GM12878 (cell line): ENCODE measurements around the gene REPS1. TPM values are rescaled to one million over a fixed set of nuclear protein-coding genes. Genes with fewer than 3 reads are reported as not detected.
A peak's percentile ranks its signal among the peaks of the same experiment; 100 is the strongest.

Experiments
- ATAC-seq: fragments of 200-7000 bp; cut with Tn5 transposase; 3 replicates; pipeline ENCODE4 v1.9.1; 2020; ENCODE audit warnings: mild to moderate bottlenecking, moderate library complexity
- BruUV-seq: library from RNA; stranded (reverse); fragments of 400-500 nt; replicated peaks from 2 replicates; lab custom pipeline; 2021; lab: Mats Ljungman, UMichigan
- CTCF ChIA-PET: fragments of 300-600 bp; sonication (Branson Sonifier 250); formaldehyde crosslinking; extraction: SDS; loops from one replicate; lab custom pipeline; 2021; ENCODE audit warnings: inconsistent platforms; lab: Yijun Ruan, JAX
- POLR2A ChIA-PET: fragments of 350-600 bp; formaldehyde crosslinking; extraction: SDS; loops from one replicate; lab custom pipeline; 2021; ENCODE audit warnings: inconsistent platforms; lab: Charles Lee
- RAD21 ChIA-PET: fragments of 300-600 bp; sonication (Branson Sonifier 250); formaldehyde crosslinking; loops from one replicate; lab custom pipeline; 2023; ENCODE audit warnings: antibody characterized with exemption; ENCODE audit not compliant: unreplicated experiment; lab: Charles Lee
- SMC1A ChIA-PET: fragments of 300-600 bp; sonication (Branson Sonifier 250); formaldehyde crosslinking; loops from one replicate; lab custom pipeline; 2023; ENCODE audit not compliant: unreplicated experiment, uncharacterized antibody; lab: Charles Lee
- DNase-seq: peaks from one replicate; pipeline ENCODE4 v3.0.0-alpha.2; 2011; ENCODE audit warnings: low read depth, low spot score
- FAIRE-seq: peaks from 3 replicates; lab custom pipeline; 2011; peaks lifted over from hg19 to GRCh38; lab: Jason Lieb, UNC
- H2AFZ ChIP-seq: 2 replicates; pipeline ENCODE4 v1.6.0; 2011; ENCODE audit warnings: low read depth, low read length, control low read depth; ENCODE audit not compliant: control insufficient read depth
- H3K27ac ChIP-seq: 2 replicates; pipeline ENCODE4 v1.5.1; 2011; ENCODE audit warnings: control low read depth; ENCODE audit not compliant: control insufficient read depth, insufficient read depth
- H3K27me3 ChIP-seq, 2 experiments: replicated peaks in 1 of 2; 2 replicates each; pipeline versions ENCODE4 v1.6.0 to v1.6.1; 2011; ENCODE audit warnings: low read length in 1 of 2; ENCODE audit not compliant: control insufficient read depth in 2 of 2, insufficient read depth in 2 of 2
- H3K36me3 ChIP-seq, 2 experiments: 2 replicates each; pipeline ENCODE4 v1.5.1; 2011; ENCODE audit warnings: low read length in 1 of 2; ENCODE audit not compliant: control insufficient read depth in 2 of 2, insufficient read depth in 2 of 2
- H3K4me1 ChIP-seq: 2 replicates; pipeline ENCODE4 v1.6.1; 2011; ENCODE audit warnings: mild to moderate bottlenecking, low read length, moderate library complexity, mixed read lengths; ENCODE audit not compliant: control insufficient read depth, insufficient read depth
- H3K4me2 ChIP-seq: 2 replicates; pipeline ENCODE4 v1.6.0; 2011; ENCODE audit warnings: control low read depth; ENCODE audit not compliant: control insufficient read depth, insufficient read depth
- H3K4me3 ChIP-seq: fragments of 200-600 bp; sonication (generic); 2 replicates; pipeline ENCODE4 v1.5.1; 2016
- H3K79me2 ChIP-seq: 2 replicates; pipeline ENCODE4 v1.6.0; 2011; ENCODE audit warnings: low read length; ENCODE audit not compliant: control insufficient read depth, insufficient read depth
- H3K9ac ChIP-seq: 2 replicates; pipeline ENCODE4 v1.8.0; 2011; ENCODE audit warnings: low read length, control low read depth, mixed read lengths; ENCODE audit not compliant: control insufficient read depth, insufficient read depth
- H3K9me3 ChIP-seq: replicated peaks from 3 replicates; pipeline ENCODE4 v1.5.1; 2011; ENCODE audit warnings: mild to moderate bottlenecking, low read length; ENCODE audit not compliant: control insufficient read depth, insufficient read depth
- H4K20me1 ChIP-seq: 2 replicates; pipeline ENCODE4 v1.6.0; 2011; ENCODE audit not compliant: control insufficient read depth, insufficient read depth
- ATF3 ChIP-seq: IDR thresholded peaks from 2 replicates; pipeline ENCODE4 v1.6.1; 2011; ENCODE audit warnings: low read depth, mild to moderate bottlenecking, low read length, moderate library complexity, borderline replicate concordance; ENCODE audit errors: extremely low read depth
- BACH1 ChIP-seq: fragments of 450-650 bp; IDR thresholded peaks from 2 replicates; pipeline ENCODE4 v1.6.1; 2017; ENCODE audit warnings: mild to moderate bottlenecking, borderline replicate concordance
- MXI1 ChIP-seq: fragments of 150-350 bp; IDR thresholded peaks from 2 replicates; pipeline ENCODE4 v1.6.1; 2011; ENCODE audit warnings: low read depth, mild to moderate bottlenecking, inconsistent platforms, low read length, improper control_type of control experiment
- MYC ChIP-seq: IDR thresholded peaks from 2 replicates; pipeline ENCODE4 v1.6.1; 2011; ENCODE audit warnings: mild to moderate bottlenecking, low read length, moderate library complexity, inconsistent platforms; ENCODE audit not compliant: insufficient read depth, insufficient replicate concordance, insufficient read length, severe bottlenecking
- RB1 ChIP-seq: fragments of 450-650 bp; formaldehyde crosslinking; IDR thresholded peaks from 2 replicates; pipeline ENCODE4 v1.6.1; 2017; ENCODE audit warnings: mild to moderate bottlenecking, borderline replicate concordance
- TARDBP ChIP-seq: IDR thresholded peaks from 2 replicates; pipeline ENCODE4 v1.6.1; 2016; ENCODE audit warnings: borderline replicate concordance
- ZZZ3 ChIP-seq: IDR thresholded peaks from 2 replicates; pipeline ENCODE4 v1.6.1; 2011; ENCODE audit warnings: low read depth; ENCODE audit not compliant: control insufficient read depth, insufficient read length
- WGBS: methylation state at CpG from one replicate; pipeline ENCODE4 v1.1.6; 2016; ENCODE audit warnings: low lambda C conversion rate; ENCODE audit not compliant: insufficient replicate concordance, insufficient coverage; ENCODE audit errors: missing lambda C conversion rate; 5-methylcytosine and 5-hydroxymethylcytosine counted together
- in situ Hi-C: fragments of 300-500 bp; cut with MboI; formaldehyde crosslinking; loops from 9 replicates; pipeline ENCODE4 v1.14.3; 2018; ENCODE audit warnings: mixed read lengths
- intact Hi-C: fragments of 100-400 bp; cut with micrococcal nuclease; formaldehyde crosslinking; loops from one replicate; pipeline ENCODE4 v1.14.2; 2022; ENCODE audit not compliant: unreplicated experiment
- polyA plus RNA-seq, 11 experiments: library from polyadenylated mRNA; depleted of rRNA in 4 of 11; unstranded in 6 of 11; stranded (reverse) in 5 of 11; fragments of >200 nt; fragmentation: Nextera tagmentation in 4 of 11; fragmentation: Illumina TruSeq in 1 of 11; extraction: Ambion mirVana in 4 of 11; extraction: Trizol in 1 of 11; gene quantifications; 1 replicate in 1 of 11; 2 replicates in 10 of 11; pipeline versions ENCODE4 v1.2.1 to v1.2.3, GENCODE V29; 2011 to 2016; ENCODE audit warnings: inconsistent platforms in 2 of 11, missing spikeins in 2 of 11, low read depth in 1 of 11
- total RNA-seq, 4 experiments: library from RNA; depleted of rRNA in 3 of 4; stranded (reverse); fragments of >200 nt in 3 of 4; fragmentation: Illumina TruSeq in 1 of 4; extraction: Trizol in 1 of 4; gene quantifications; 2 replicates each; pipeline versions ENCODE4 v1.2.1 to v1.2.3, GENCODE V29; 2013 to 2021

The REPS1 gene
- total and polyA plus RNA-seq, 10 of the 15 experiments (the other 5 are each of a cell fraction or from before 2014, with no cell fraction given), result 13.7 to 59.3 (median 31.7) TPM

GRCh38 chr6:138987080-138987642, 892 bp downstream of the REPS1 start:
- ChIA-PET POLR2A (interaction anchor here (0.5 to 3.3 kb wide), 5 partner anchors 12 to 263 kb away, joined by 3 to 21 read pairs (median 3); no protein-coding TSS in a partner anchor), RAD21 (interaction anchor here (0.5 to 6.4 kb wide), 16 partner anchors 13 to 382 kb away, joined by 3 to 94 read pairs (median 5); partner anchors contain the start of gene CCDC28A), SMC1A (interaction anchor here (0.7 to 11.4 kb wide), 11 partner anchors 9 to 378 kb away, joined by 3 to 163 read pairs (median 8); no protein-coding TSS in a partner anchor), CTCF (interaction anchor here (0.7 to 9.6 kb wide), 13 partner anchors 12 to 782 kb away, joined by 3 to 166 read pairs (median 4); partner anchors contain the start of gene ABRACL)
- intact Hi-C loops (loop anchor here (2.0 to 5.0 kb wide), 3 partner anchors 104 to 400 kb away; no protein-coding TSS in a partner anchor), in situ Hi-C loops (loop anchor here (5.0 kb wide), 1 partner anchor 170 kb away; no protein-coding TSS in a partner anchor)
- WGBS, result 3% methylated on average over 14 of the region's 35 CpGs
- Histone ChIP-seq H3K4me1 (no peaks in the 10 kb centered on the region), H3K79me2 (peaks cover 57% of the 10 kb centered on the region), H3K9ac (peak overlapping the region; percentile 87), H3K4me3 (peak overlapping the region; percentile 96), H3K4me2 (peak overlapping the region; percentile 91), H2AFZ (peak overlapping the region; percentile 33; the same call in 1 of the 2 replicates), H3K27me3 (no peaks in the 10 kb centered on the region), H3K27ac (peak overlapping the region; percentile 86), H3K36me3 (no peaks in the 10 kb centered on the region), H4K20me1 (0 out of 2 replicates have a peak, but pooled peaks cover 3% of the 10 kb centered on the region), H3K9me3 (no peaks in the 10 kb centered on the region)
- peak; percentile 5 for ATAC-seq
- no peak for DNase-seq
- FAIRE-seq, result no peak
- TF ChIP-seq ATF3, result no peak
- TF ChIP-seq RB1, result no peak
- TF ChIP-seq TARDBP, result 0 out of 2 replicates have a peak, but pooled peaks have one; percentile 36
- TF ChIP-seq ZZZ3, result no peak
- TF ChIP-seq MYC, result peak; percentile 25
- peak; percentile 30; the same call in 1 of the 2 replicates for TF ChIP-seq BACH1
- TF ChIP-seq MXI1, result no peak
- no TSS peak for BruUV-seq
